ENCODE measurements around the gene DEFB114.

DNA sequence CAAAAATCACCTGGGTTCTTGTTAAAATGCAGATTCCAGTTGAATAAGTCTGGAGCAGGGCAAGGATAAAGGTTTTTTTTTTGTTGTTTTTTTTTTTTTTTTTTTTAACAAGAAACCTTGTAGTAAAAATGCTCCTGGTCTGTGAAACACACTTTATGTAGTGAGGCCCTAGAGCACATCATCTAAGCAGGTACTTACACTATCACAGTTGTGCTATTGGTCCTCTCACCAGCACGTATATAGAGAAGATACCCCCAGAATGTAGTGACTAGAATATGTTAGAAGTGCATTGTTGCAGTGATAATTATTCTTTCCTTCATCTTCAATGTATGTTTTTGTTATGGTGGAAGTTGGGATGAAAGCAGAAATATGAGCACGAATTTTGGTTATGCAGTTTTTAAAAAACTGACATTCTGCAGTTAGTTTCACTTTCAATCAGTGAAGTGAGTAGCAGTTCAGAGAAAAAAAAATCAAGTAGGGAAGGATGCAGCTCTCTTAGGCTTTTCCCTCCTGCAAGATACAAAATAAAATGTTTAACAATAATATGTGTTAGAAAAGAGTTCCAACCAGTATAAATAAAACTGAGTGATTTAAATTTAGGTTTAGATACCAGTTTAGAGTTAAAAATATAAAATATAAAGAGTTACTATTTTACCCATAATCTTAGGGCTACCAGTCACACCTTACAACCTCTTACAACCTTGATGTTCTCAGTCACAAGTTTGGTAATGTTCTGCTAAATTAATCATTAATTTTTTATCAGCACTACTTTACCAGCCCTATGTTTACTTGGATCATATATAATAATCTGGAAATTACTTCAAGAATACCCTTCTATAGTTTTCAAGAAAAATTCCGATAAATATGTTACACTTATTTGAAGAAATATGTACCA is 14.6 kb upstream of the DEFB114 start:
- TF ChIP-seq, protein P1, sequence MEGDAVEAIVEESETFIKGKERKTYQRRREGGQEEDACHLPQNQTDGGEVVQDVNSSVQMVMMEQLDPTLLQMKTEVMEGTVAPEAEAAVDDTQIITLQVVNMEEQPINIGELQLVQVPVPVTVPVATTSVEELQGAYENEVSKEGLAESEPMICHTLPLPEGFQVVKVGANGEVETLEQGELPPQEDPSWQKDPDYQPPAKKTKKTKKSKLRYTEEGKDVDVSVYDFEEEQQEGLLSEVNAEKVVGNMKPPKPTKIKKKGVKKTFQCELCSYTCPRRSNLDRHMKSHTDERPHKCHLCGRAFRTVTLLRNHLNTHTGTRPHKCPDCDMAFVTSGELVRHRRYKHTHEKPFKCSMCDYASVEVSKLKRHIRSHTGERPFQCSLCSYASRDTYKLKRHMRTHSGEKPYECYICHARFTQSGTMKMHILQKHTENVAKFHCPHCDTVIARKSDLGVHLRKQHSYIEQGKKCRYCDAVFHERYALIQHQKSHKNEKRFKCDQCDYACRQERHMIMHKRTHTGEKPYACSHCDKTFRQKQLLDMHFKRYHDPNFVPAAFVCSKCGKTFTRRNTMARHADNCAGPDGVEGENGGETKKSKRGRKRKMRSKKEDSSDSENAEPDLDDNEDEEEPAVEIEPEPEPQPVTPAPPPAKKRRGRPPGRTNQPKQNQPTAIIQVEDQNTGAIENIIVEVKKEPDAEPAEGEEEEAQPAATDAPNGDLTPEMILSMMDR (IDR thresholded peaks at IDR 0.05): no peak
- TF ChIP-seq POLR2A (IDR thresholded peaks at IDR 0.05): no peak

Data from adrenal gland (tissue), 5 donors.